GM19023 (cell line): ENCODE measurements around the gene WDR55.
"Not testable (repeated sequence)": the region's sequence is repeated elsewhere in the genome, so short reads cannot be mapped to it uniquely, and the experiment has no call there.

ENCODE experiments used
- ATAC-seq: cut with Tn5 transposase; IDR thresholded peaks from one replicate; pipeline ENCODE4 v1.9.1; 2021; ENCODE audit warnings: mild to moderate bottlenecking, moderate library complexity; ENCODE audit not compliant: unreplicated experiment

Gene WDR55

DNA sequence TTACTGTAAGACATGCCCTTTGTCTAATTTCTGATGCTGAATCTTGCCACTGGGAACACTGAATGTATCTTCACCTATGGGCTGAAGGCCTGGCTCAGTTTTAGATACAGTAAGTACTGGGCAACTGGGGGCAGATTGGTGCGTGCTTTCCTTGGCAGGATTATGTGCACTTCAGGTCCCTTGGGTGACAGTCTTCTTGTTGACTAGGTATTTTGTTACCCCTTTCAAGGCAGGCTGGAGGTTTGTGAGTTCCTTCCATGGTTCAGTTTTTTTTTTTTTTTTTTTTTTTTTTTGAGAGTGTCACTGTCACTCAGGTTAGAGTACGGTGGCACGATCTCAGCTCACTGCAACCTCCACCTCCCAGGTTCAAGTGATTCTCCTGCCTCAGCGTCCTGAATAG, 43.1 kb downstream of the WDR55 start:
- no peak for ATAC-seq

DNA sequence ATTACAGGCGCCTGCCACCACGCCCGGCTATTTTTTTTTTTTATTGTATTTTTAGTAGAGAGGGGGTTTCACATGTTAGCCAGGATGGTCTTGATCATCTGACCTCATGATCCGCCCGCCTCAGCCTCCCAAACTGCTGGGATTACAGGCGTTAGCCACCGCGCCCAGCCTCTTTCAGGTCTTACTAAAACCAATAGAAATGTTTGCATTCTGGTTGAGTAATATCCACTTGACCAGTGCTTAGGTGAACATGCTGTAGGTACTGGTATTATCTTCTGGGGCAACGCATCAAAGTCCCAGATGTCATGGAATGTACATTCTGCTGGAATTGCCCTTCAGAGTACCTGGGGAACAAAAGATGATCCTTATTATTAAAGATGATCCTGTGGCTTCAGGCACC, 44.1 kb downstream of the WDR55 start:
- not testable (repeated sequence) for ATAC-seq

DNA sequence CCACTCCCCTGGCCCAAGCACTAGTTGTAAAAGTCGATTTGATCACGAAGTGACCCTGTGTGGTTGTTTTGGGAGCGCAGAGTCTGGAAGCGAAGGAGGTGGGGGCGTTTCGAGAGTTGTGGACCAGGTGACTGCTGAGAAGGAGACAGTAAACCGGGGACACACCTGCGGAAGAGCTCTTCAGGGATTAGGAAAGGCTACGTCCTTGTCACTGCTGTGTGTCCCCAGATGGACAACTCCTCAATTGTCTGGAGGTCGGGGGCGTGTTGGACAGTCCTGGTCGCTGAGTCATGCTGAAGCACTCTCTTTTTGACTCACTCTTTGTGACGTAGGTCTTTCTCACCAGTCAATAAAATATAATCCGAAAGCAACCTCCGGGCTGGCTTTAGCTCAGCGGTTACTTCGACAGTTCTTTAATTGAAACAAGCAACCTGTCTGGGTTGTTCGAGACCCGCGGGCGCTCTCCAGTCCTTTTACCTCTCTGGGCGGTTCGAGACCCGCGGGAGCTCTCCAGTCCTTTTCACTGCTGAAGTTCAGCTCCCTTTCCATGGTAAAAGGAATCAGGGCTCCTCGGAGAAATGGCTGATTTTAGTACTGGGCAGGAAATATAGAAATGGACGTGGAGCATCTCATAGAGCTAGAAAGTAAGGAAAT, 46.3 kb downstream of the WDR55 start:
- peak; percentile 90 for ATAC-seq

DNA sequence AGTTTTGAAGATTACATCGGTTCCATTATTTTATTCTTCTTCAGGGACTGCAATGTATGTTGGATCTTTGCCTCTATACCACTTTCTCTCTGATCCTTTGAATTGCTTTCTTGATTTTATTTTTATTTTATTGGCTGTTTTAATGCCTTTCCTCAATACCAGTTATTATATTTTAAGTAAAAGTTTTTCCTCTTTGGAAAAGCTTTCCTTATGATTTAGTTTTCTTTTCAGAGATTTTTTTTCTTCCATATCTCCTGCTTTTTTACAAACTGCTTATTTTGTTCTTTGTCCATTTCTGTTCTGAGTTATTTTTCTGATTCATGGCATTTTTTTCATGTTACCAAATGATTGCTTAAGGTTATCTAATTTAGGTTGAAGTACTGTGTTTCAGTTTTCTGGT, 47.1 kb downstream of the WDR55 start:
- no peak for ATAC-seq

DNA sequence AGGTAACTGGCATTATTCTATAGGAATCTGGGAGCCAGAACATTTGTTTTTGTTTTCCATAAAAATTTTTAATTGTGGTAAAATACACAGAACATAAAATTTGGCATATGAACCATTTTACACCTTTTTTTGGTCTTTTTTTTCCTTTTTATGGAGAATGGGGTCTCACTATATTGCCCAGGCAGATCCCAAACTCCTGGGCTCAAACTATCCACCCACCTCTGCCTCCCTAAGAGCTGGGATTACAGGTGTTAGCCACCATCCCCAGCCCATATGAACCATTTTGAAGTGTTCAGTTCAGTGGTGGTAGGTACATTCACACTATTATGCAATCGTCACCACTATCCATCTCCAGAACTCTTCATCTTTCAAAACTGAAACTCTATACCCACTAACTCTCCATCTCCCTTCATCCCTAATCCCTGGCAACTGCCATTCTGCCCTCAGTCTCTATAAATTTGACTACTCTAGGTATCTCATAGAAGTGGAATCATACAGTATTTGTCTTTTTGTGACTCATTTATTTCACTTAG, 48.9 kb downstream of the WDR55 start:
- no peak for ATAC-seq

DNA sequence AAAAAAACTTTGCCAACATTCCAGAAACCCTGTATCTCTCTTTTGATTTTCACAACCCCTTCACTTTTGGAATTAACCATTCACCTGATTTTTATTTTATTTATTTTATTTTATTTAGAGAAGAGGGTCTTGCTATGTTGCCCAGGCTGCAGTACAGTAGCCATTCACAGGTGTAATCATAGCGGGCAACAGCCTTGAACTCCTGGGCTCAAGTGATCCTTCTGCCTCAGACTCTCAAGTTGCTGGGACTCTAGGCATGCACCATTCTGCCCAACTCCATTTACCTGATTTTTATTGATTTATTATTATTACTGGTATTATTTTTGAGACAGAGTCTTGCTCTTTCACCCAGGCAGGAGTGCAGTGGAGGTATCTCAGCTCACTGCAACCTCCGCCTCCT, 51.5 kb downstream of the WDR55 start:
- ATAC-seq: not testable (repeated sequence)

DNA sequence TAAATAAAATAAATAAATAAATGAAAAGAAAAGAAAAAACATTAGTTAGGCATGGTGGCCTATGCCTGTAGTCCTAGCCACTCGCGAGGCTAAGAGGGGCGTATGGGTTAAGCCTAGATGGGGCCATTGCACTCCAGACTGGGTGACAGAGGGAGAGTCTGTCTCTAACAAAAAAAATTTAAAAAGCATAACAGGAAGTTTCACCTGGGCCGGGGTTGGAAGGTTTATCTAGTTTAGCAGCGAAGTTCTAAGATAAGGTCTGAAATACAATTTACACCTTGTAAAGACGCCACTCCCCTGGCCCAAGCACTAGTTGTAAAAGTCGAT, 53.5 kb downstream of the WDR55 start:
- ATAC-seq: no peak

DNA sequence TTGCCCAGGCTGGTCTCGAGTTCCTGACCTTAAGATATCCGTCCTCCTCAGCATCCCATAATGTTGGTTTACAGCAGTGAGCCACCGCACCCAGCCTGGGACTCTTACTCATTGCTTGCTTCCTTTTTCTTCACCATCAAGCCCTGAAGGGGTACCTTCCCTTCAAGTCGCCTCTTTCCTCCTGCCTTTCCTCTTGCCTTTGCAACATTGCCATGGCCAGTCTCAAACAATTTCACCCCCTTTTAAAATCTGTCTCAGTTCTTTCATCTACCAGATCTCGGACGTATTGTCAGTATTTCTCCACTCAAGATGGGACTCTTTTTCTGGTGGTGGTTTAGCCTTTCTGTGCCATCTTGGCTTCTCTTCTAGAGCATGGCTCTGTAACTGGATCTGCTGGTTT, 56.0 kb downstream of the WDR55 start:
- not testable (repeated sequence) for ATAC-seq

DNA sequence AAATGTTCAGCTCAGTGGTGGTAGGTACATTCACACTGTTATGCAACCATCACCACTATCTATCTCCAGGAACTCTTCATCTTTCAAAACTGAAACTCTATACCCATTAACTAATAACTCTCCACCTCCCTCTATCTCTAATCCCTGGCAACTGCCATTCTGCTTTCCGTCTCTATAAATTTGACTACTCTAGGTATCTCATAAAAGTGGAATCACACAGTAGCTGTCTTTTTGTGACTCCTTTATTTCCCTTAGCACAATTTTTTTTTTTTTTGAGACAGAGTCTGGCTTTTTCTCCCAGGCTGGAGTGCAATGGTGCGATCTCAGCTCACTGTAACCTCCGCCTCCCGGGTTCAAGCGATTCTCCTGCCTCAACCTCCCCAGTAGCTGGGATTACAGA, 56.7 kb downstream of the WDR55 start:
- not testable (repeated sequence) for ATAC-seq
